ENCODE data around the gene MYO5C.

Gene MYO5C

DNA sequence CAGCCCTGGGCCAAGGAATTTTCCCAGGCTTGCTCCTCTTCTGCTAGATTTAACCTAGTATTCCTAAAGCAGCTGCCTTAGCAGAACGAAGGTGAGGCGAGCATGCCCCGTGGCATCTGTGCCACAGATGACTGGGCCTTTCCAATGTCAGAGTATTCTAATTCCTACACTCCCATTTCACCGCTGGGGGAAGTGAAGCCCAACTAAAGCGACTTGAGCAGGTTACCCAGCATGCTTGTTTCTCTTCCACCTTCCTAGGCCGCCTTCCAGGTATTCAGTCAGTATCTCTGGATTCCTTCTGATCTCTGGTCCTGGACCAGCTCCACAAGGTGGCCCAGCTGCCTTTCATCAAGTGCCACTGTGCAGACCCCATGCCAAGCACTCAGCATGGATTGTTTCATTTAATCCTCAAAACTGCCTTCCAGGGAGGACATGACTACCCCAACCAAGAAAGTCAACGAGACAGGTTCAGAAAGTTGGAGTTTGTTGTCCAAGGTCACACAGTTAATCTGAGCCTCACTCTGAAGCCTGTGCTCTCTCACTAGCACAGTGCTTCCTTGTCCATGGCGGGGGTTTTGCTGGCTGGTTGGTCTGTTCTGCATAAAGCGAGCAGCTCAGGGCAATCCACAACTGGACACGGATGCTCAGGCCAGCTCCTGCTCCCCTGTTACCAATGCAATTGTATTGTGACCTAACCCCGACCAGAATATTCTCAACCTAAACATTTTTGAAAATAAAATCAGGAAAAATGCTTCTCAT is 15.1 kb downstream of the MYO5C start:
- no peak for DNase-seq (ENCODE audit: low read depth, low spot score)

DNA sequence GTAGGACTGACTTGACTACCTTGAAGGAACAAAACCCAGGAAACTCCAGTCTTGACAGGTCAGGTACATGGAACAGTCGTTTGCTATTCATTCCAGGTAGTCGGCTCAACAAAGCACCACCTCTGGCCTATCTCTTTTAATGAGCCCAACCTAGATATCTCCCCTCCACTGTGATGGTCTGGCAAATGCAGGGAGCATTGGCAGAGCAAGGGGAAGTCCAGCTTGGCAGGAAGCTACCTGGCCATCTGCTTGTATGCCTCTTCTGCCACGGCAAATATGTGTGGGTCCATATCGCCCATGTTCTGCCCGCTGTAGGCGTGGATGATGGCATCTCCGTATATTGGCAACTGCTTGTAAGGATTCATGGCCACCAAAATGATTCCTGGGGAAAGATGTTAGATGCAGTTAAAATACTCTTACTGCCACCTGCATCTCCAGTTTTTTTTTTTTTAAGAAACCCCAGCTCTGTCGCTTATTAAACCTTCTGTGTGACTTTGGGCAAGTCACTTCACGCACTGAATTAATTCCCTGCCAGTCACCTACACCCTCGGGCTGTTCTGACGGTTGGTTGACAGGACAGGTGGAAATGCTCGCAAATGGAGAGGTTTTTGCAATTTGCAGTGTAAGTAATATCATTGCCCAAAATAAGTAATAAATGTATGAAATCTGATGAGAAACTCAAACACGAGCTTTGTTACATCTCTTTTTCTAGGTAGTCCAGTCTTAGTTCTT is 16.8 kb downstream of the MYO5C start:
- DNase-seq (ENCODE audit: low read depth, low spot score) = no peak

DNA sequence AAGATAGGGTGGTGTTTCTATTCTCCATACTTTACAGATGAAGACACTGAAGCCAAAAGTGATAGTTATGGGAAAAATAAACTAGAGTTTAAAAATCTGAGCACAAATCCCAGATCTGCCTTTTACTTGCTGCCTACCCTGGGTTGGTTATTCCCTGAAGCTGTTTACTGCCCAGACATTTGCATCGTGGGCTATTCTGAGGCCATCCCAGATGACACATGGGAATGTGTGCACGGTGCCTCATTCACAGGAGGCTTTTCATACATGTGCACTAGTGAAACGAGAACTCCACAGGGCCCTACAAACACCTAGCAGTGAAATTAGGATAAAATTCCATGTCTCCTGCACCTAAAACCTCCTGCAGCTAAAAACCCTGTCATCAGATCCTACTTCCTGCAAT is 17.5 kb downstream of the MYO5C start:
- no peak for DNase-seq (ENCODE audit: low read depth, low spot score)

DNA sequence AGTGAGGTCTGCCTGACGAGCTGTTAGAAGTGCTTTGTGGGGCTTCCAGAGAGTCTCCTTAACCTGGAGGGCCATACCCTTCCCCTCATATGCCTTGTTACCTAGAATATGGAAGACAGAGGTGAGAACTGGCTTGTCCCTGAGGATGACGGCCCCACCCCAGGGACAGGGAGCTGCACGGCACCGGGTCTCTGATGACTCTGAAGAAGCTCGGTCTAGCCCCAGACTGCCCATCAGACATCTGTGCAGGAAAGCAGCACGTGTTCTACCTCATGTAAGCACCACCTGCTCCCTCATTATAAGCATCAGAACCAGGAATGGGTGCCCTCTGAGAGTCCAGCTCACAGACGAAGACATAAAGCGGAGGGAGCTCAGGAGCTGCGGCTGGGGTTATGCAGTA is 18.0 kb downstream of the MYO5C start:
- no peak for DNase-seq (ENCODE audit: low read depth, low spot score)

DNA sequence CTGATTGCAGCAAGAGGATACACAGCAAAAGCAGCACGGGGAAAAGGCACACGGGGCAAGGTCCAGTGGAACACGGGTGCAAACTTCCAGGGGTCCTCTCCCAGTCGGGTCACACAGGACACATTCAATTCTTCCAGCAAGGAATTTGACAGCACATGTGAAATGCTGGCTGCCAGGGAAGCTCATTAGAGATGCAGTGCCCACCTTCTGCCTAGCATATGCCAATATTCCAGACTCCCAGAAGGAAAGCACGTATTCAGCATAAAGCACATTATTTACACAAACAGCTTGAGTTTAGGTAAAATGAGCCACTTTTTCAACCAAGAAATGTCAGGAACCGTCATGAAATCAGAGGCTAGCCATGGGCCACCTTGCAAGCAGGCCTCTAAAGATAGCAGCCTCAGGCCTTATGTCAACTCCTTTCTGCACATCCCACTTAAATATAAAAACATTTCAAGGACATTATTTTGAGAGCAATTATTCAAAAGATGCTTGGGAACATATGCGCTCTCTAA is 19.3 kb downstream of the MYO5C start:
- DNase-seq (ENCODE audit: low read depth, low spot score) = no peak

DNA sequence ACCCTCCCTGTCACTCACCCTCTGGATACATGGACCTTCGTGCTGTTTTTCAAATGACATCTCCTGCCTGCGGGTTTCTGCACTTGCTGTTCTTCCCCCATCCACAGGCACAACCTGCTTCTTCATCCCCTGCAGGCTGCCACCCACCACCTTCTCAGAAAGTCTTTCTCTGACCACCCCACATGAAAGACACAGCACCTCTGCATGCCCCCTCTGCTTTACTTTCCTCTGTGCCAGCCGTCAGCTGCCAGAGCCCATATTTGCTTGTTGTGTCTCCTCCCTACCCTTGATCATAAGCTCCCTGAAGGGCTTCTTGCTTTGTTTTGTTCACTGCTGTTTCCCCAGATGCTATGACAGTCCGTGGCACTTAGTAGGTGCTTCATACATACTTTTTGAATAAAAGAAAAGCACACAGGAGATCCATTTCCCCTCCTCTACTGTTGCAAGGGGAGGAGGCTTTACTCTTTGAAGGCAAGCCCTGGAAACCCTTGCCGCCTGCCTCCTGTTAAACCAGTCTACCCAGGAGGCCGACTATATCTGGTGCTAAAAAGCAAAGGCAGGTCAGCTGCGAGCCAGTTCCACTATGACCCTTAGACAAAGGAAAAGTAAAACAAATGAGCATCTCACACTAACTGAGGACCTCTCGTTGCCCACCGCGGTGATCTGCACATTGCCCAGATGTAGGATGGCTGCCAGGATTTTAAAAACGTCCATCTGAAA is 31.9 kb downstream of the MYO5C start:
- DNase-seq (ENCODE audit: low read depth, low spot score) = no peak

DNA sequence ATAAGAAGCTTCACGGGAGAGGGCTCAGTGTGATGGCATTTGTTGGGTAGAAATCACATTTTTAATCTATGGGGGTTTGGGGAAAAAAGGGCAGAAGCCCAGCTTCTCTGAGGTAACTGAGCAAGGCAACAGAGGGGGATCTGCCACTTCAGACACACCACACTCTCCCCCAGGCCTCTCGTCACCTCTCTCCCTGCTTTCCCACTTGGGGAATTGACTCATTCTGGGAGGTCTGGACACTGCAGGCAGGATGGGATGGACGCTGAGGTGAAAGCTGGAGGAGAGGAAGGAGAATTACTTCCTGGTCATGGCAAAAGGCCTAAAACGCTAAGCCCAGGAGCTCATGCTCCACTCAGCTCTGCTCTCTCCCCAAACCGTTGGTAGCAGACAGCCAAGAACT is 33.2 kb downstream of the MYO5C start:
- peak; percentile 29 for DNase-seq (ENCODE audit: low read depth, low spot score)

DNA sequence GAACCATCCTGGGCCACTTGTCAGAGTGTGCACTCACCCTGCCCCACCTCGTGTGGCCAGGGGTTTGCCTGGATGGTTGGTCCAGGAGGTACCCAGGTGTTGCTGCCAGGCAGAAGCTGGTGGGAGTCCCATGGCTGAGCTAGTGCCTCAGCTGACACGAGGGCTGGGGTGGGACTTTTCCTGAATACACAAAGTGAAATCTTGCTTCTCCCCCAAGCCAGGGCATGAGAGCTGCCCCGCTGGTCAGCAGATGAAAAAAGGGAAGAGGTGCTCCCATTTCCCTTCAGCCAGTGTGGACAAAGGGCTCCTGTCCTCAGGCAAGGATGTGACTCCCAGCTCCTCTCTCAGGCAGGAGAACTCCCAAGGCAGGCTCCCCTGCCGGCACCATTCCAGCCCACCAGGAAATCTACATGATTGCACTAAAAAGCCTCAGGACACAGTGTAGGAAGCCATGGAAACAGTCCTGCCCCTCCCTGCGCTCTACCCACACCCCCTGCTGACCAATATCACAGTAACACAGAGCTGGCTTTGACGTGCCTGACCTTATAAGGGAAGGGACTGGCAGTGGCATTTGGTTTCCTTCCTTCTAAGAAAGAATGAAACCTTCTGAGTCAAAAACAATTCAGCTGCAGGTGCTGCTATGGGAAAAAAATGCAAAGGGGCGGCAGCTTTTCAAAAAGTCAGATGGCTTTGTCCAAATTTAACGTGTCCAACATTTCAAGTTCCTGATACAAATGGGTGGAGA is 33.9 kb downstream of the MYO5C start:
- DNase-seq (ENCODE audit: low read depth, low spot score) = peak; percentile 97

DNA sequence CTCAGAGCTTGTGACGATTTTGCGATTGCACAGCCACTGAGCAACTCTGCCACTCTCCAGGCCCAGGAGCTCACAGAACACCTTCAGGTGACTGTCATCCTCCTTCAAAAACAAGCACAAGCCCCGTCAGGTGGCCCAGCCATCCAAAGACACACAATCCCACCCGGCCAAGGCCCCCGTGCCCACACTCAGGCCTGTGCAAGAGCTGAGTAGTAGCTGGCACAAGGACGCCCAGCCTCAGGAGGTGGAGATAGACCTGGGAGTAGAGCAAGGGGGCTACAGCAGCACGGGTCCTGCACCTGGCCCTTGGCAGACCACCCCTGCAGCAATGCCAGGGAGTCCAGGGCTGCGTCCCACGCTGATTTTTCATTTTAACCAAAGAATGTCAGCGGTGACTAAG is 34.6 kb downstream of the MYO5C start:
- DNase-seq (ENCODE audit: low read depth, low spot score) = no peak

DNA sequence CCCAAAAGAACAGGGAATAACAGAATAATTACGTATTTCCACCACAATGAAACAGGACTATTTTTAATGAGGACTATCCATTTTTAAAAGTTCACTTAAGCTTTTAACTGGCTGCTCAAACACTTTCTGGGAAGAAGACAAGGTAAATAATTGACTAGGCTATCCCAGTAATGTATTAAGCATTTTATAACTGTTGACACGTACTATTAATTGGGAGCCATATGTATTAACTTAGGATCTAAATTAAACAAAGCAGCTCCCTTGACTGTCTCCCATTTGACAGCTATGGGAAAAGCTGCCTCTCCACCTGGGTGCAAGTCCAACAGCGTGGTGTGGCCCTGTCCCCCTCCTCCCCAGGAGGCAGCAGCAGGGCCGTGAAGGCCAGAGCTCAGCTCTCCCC is 36.1 kb downstream of the MYO5C start:
- no peak for DNase-seq (ENCODE audit: low read depth, low spot score)

DNA sequence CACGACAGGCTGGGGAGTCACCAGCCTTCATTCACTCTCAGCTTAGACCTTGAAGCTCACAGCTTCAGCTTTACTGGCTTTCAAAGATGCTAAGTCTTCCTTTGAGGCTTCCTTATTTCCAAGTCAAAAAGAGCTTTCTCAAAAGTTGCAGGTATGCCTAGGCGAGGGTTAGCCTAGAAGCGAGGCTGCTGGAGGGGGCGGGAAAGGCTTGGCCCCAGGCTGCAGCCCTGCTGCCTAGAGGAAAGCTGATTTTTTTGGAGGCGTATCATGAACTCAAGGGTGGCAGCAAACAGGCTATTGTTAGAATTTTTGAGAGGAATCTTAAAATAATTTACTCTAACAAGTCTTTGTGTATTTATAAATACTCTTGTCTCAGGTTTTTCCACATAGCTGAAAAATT is 37.1 kb downstream of the MYO5C start:
- DNase-seq (ENCODE audit: low read depth, low spot score) = no peak

DNA sequence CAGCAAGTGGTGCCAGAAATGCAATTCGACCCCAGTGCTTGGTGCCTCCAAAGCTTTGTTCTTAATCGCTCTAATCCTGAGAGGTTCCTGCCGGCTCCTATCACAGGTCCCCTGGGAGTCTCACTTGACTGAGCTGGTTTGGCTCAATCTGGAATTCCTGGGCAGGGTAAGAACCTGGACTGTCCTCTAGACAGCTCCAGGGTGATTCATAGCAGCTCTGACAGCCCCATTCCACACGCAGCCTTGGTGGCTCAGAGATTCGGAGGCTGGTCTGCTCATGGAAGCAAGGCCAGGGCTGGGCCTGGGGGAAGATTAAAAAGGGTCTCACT is 37.9 kb downstream of the MYO5C start:
- DNase-seq (ENCODE audit: low read depth, low spot score) = peak; percentile 75

DNA sequence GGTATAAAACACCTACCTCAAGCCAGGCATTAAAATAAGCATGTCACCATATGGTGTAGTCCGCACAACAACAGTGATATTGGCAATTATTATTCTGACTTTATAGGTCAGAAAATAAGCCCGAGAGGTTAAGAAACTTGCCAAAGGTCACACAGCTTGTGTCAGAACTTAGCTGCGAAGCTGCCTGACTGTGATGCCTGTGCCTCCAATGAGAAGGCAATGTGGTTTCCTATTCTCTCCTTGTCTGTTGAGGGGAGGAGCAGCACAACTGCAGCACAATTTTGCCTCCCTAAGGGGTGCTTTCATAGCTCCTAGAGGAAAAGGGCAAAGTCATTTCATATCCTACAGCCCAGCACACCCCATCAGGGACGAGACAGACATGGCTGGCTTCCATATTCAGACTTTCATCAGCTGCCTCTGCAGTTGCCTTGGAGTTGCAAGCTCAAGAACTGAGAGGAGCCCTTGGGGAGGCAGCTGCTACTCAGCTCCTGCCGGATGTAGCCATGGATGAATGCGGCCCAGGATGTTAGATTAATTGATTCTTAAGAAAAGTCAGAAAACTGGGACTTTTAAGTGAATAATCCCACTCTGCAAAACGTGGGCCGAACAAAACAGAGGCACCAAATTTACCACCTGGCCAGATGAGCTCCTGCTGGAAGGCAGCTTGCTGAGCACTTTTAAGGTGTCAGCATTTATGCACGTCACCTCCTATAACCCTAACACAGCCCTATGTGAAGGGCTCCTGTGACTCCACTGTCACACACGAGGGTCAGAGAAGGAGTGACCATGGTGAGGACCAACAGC is 38.5 kb downstream of the MYO5C start:
- DNase-seq (ENCODE audit: low read depth, low spot score) = no peak

DNA sequence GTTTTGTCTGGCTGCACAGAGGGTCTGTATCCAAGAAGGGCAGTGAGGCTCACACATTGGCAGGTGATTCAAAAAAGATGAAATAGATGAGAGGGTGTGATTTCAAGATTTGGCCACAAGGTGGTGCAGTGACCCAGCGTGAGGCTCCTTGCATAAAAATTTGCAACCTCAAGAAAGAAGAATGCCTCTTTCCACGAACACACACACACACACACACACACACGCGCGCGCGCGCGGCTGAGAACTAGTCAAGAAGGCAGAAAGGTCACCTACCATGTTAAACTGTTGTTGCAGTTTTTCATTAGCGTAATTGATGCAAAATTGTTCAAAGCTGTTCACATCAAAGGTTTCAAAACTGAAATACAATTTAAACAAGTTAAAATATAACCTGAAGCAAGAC is 39.2 kb downstream of the MYO5C start:
- peak; percentile 90 for DNase-seq (ENCODE audit: low read depth, low spot score)

DNA sequence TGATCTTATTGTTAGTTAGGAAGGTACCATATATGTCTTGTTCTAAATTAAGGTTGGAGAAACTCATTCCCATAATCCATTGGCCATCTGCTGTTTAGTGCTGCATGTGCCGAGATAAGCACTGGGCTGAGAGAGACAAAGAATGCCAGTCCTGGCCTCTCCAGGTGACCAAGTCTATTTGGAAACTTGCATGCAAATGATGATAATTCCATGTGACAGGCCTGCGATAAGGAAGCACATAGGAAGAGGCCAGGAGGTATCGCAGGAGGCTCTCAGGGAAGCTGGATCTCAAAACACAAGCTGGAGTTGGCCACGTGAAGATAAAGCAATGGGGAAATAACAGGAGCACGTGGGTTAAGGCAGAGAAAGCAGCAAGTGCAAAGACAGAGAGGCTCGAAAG is 39.7 kb downstream of the MYO5C start:
- DNase-seq (ENCODE audit: low read depth, low spot score) = no peak

DNA sequence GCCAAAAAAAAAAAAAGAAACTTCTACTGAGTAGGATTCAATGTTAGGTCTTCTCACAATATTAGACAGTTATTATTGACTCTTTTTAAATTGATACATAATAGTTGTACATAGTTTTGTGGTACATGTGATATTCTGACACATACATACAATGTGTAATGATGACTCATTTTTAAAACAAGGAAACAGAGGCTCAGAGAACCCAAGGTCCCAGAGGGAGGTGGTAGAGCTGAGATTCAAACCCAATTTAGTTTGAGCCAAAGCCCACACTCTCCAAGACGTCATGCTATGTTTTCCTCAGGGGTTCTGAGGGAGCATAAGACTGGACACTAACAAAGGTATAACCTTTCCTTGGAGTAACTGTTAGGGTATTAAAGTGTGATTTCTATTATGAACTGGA is 40.6 kb downstream of the MYO5C start:
- DNase-seq (ENCODE audit: low read depth, low spot score) = no peak

DNA sequence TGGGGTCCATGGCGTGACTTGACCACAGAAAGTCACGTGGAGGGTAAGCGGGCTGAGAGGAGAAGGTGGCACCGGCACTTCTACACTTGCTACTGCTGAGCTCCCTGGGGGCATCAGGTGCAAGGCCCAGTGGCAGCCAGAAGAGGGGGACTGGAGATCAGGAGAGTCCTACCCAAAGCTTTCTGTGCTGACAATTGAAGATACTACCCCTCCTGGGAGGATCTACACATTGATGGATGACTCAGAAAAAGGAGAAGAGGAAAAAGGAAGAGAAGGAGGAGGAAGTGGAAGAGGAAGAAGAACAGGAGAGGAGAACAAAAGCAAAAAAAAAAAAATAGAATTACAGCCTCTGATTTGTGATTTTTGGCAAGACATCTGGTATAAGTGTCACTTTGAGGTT is 41.2 kb downstream of the MYO5C start:
- DNase-seq (ENCODE audit: low read depth, low spot score) = no peak

DNA sequence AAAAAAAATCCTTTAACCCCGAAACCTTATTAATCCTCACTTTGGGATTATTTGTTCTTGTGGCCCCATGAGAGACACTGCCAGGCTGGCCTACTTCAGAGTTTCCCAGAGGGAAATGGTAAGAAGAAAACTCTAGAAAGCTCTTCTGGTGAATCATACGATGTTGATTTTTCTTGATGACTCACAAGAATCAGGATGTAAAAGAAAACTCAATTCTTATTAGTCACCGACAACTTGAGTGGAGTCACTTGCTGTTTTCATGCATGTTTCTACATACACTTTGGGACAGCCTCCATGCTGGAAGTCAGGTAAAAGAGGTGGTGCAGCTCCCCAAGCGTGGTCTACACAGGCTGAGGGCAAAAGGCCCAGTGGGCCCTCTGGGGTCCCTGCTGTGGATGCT is 42.8 kb downstream of the MYO5C start:
- DNase-seq (ENCODE audit: low read depth, low spot score) = peak; percentile 87

DNA sequence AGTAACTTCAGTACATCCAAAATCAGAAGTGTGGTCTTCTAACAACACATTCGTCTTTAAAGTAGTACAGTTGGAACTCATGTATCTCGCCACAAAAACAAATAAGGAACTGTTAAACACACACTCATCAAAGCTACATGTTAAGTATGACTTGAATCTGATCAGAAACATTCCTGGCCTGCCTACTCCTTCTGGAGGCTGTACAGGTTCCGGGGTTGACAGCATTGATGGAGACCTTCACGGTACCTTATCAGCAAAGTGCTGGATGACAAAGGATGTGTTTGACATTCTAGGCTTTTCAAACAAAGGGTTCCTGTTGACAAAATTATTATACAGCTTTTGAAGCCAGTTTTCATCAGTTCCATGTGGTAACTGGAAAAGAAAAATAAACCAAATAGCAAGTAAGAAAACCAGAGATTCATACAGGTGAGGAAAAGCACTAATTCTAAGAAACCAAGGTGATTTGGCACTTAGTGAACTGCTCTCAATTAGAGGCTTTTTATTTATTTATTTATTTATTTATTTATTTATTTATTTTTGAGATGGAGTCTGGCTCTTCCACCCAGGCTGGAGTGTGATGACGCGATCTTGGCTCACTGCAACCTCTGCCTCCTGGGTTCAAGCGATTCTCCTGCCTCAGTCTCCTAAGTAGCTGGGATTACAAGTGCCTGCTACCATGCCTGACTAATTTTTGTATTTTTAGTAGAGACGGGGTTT is 44.3 kb downstream of the MYO5C start:
- peak; percentile 42 for DNase-seq (ENCODE audit: low read depth, low spot score)

DNA sequence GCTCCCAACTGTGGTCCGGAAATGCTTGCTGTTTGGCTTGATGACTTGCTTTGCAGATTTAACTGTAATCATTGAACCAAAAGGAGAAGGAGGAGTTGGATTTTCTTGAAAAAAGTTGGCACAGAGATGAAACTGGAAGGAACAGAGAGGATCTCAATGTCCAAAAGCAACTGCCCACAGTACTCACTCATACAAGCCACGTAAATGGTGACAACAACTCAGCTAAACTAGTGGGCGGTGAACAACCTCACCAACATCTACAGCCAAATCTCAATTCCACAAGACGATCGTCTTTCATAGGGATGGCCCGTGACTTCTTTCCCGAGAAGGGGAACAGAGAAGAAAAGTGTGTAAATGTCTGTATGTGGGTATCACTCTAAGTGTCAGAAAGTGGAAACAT is 48.1 kb downstream of the MYO5C start:
- DNase-seq (ENCODE audit: low read depth, low spot score) = no peak

Data from astrocyte of the hippocampus (primary cell).